Progenitor cell of endocrine pancreas (in vitro differentiated cells): ENCODE results near the gene PI4K2A. TPM values are rescaled to one million over a fixed set of nuclear protein-coding genes. Genes with fewer than 3 reads are reported as not detected.
A peak's percentile ranks its signal among the peaks of the same experiment; 100 is the strongest.
"Not testable (repeated sequence)": the region's sequence is repeated elsewhere in the genome, so short reads cannot be mapped to it uniquely, and the experiment has no call there.

ENCODE experiments used
- DNase-seq: peaks from one replicate; pipeline ENCODE4 v3.0.0; 2021; ENCODE audit warnings: low spot score; ENCODE audit not compliant: unreplicated experiment
- H3K27ac Mint-ChIP-seq: 2 replicates; pipeline ENCODE4 v1.8.0; 2021; ENCODE audit warnings: mild to moderate bottlenecking, moderate library complexity, mixed read lengths
- H3K27me3 Mint-ChIP-seq: 2 replicates; pipeline ENCODE4 v1.8.0; 2021; ENCODE audit warnings: mixed read lengths
- H3K36me3 Mint-ChIP-seq: 2 replicates; pipeline ENCODE4 v1.8.0; 2022; ENCODE audit warnings: mixed read lengths; ENCODE audit not compliant: insufficient read depth
- H3K4me1 Mint-ChIP-seq: 2 replicates; pipeline ENCODE4 v1.8.0; 2021; ENCODE audit warnings: low read depth, mixed read lengths
- H3K4me3 Mint-ChIP-seq: 2 replicates; pipeline ENCODE4 v1.8.0; 2021; ENCODE audit warnings: low read depth, mild to moderate bottlenecking, moderate library complexity, mixed read lengths
- H3K9me3 Mint-ChIP-seq: 2 replicates; pipeline ENCODE4 v1.8.0; 2021; ENCODE audit warnings: low read depth, mixed read lengths
- total RNA-seq: library from RNA; stranded (reverse); gene quantifications from 2 replicates; pipeline ENCODE4 v1.2.1, GENCODE V29; 2021
- TF ChIP-seq, protein P1 (sequence below): fragments of 200-600 bp; sonication (generic); IDR thresholded peaks from one replicate; pipeline ENCODE4 v1.5.0; 2021; ENCODE audit warnings: antibody characterized with exemption, mild to moderate bottlenecking; ENCODE audit not compliant: unreplicated experiment

The PI4K2A gene
- total RNA-seq, 1 donor from 2014 or later: 18.9 TPM

- peaks cover 7% of the 10 kb centered on the region for H3K36me3 Mint-ChIP-seq
- no peaks in the 10 kb centered on the region for H3K9me3 Mint-ChIP-seq
- no peaks in the 10 kb centered on the region for H3K27me3 Mint-ChIP-seq
- DNase-seq: peak; percentile 23
- peaks cover 11% of the 10 kb centered on the region for H3K4me1 Mint-ChIP-seq
- TF ChIP-seq, protein P1, sequence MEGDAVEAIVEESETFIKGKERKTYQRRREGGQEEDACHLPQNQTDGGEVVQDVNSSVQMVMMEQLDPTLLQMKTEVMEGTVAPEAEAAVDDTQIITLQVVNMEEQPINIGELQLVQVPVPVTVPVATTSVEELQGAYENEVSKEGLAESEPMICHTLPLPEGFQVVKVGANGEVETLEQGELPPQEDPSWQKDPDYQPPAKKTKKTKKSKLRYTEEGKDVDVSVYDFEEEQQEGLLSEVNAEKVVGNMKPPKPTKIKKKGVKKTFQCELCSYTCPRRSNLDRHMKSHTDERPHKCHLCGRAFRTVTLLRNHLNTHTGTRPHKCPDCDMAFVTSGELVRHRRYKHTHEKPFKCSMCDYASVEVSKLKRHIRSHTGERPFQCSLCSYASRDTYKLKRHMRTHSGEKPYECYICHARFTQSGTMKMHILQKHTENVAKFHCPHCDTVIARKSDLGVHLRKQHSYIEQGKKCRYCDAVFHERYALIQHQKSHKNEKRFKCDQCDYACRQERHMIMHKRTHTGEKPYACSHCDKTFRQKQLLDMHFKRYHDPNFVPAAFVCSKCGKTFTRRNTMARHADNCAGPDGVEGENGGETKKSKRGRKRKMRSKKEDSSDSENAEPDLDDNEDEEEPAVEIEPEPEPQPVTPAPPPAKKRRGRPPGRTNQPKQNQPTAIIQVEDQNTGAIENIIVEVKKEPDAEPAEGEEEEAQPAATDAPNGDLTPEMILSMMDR: no peak
- peak overlapping the region; percentile 94 for H3K4me3 Mint-ChIP-seq
- H3K27ac Mint-ChIP-seq: peak overlapping the region; percentile 94
These were observed 669 bp downstream of the PI4K2A start for GRCh38 chr10:97640868-97641811.

DNA sequence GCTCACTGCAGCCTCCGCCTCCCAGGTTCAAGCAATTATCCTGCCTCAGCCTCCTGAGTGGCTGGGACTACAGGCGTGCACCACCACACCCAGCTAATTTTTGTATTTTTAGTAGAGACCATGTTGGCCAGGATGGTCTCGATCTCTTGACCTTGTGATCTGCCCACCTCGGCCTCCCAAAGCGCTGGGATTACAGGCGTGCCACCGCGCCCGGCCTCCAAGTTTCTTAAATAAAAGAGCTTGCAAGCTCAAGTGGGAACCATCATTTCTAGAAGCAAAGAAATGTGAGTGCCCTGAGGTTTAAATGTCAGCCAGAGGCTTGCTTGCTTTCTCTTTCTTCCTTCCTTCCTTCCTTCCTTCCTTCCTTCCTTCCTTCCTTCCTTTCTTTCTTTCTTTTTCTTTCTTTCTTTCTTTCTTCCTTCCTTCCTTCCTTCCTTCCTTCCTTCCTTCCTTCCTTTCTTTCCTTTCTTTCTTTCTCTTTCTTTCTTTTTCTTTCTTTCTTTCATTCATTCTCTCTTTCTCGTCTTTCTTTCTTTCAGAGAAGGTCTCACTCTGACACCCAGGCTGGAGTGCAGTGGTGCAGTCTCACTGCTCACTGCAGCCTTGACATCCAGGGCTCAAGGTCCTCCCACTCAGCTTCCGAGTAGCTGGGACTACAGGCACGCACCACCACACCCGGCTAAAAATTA is 2.1 kb downstream of the PI4K2A start:
- Mint-ChIP-seq H3K4me3 (peak overlapping the region; percentile 94), H3K4me1 (peaks cover 11% of the 10 kb centered on the region)
- H3K36me3 Mint-ChIP-seq, DNase-seq, H3K9me3 Mint-ChIP-seq, H3K27ac Mint-ChIP-seq, H3K27me3 Mint-ChIP-seq: not testable (repeated sequence)

DNA sequence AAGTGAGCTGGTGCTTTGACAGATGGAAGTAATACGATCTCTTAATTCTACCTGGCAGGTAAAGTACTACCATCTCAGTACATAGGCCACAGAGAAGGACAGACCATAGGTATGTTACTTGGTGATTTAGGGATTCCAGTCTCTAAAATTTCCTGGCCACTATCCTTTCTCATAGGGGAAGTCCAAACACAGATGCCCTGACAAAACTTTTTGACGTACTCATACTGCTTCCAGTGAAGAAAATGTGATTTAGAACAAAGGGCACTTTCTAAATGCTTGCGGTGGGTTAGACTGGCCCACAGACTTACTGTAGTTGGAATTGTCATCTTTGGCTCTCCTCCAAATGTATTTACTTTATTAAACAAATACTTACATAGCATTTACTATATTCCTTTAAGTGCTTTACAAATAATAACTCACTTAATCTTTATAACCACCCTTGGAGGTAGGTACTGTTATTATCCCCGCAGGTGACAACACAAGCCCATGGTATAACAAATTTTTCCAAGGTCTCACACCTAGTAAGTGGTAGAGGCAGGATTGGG is 3.0 kb downstream of the PI4K2A start:
- TF ChIP-seq, protein P1: no peak
- no peak overlapping the region for H3K27ac Mint-ChIP-seq
- H3K9me3 Mint-ChIP-seq: no peaks in the 10 kb centered on the region
- no peak overlapping the region for H3K4me3 Mint-ChIP-seq
- H3K36me3 Mint-ChIP-seq: peaks cover 9% of the 10 kb centered on the region
- H3K4me1 Mint-ChIP-seq: peaks cover 11% of the 10 kb centered on the region
- DNase-seq: no peak
- H3K27me3 Mint-ChIP-seq: no peaks in the 10 kb centered on the region

- TF ChIP-seq, protein P1: no peak
- Mint-ChIP-seq H3K27me3 (no peaks in the 10 kb centered on the region), H3K9me3 (no peaks in the 10 kb centered on the region), H3K4me3 (no peak overlapping the region), H3K4me1 (peaks cover 11% of the 10 kb centered on the region), H3K36me3 (peaks cover 9% of the 10 kb centered on the region), H3K27ac (no peak overlapping the region)
- DNase-seq: no peak
These were observed 4.5 kb downstream of the PI4K2A start for GRCh38 chr10:97644936-97645335.

DNA sequence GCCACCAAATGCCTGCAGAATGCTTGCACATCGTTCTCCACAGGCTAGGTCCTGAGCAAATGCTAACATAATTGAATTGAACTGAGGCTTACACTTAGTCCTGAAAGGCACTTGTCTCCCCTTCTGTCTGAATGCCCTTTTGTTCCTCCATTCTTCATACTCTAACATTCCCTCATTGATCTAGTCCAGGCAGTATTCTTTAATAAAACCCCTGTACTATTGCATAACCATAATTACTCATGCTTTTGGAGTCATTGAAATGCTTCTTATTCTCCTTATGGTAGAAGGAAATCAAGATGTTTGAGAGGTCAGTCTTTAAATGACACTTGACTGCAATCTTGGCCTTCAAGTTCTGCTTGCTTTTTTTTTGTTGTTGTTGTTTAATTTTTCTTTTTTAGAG is 7.1 kb downstream of the PI4K2A start:
- Mint-ChIP-seq H3K4me3 (no peak overlapping the region), H3K4me1 (peaks cover 2% of the 10 kb centered on the region), H3K27ac (no peak overlapping the region)

More for the DNA sequence above, 7.1 kb downstream of the PI4K2A start:
- Mint-ChIP-seq H3K27me3 (no peaks in the 10 kb centered on the region), H3K36me3 (peaks cover 9% of the 10 kb centered on the region), H3K9me3 (no peaks in the 10 kb centered on the region)
- TF ChIP-seq, protein P1: no peak
- DNase-seq: no peak
